NCI-H2029 treated with DMSO at 0.1 percent for 48 hours (cell line): ENCODE measurements around the gene ETF1.

Source experiments
- DNase-seq: peaks from one replicate; lab custom pipeline; 2025; lab: John Stamatoyannopoulos, UW

The ETF1 gene

GRCh38 chr5:138542956-138543729 lies at the start of gene ETF1:
Gene ETF1 (minus strand): TSS chr5:138543236. CDS start chr5:138542918, 318 bp downstream.
- peak; percentile 92 for DNase-seq

GRCh38 chr5:138588013-138588788 lies 45.2 kb upstream of the ETF1 start:
- DNase-seq: no peak

- no peak for DNase-seq
Measured at GRCh38 chr5:138585157-138585556, 42.1 kb upstream of the ETF1 start.

GRCh38 chr5:138583984-138584637 lies 41.1 kb upstream of the ETF1 start:
- no peak for DNase-seq

- no peak for DNase-seq
Measured at GRCh38 chr5:138582959-138583358, 39.9 kb upstream of the ETF1 start.

GRCh38 chr5:138580777-138581176 lies 37.7 kb upstream of the ETF1 start:
- DNase-seq: no peak

DNA sequence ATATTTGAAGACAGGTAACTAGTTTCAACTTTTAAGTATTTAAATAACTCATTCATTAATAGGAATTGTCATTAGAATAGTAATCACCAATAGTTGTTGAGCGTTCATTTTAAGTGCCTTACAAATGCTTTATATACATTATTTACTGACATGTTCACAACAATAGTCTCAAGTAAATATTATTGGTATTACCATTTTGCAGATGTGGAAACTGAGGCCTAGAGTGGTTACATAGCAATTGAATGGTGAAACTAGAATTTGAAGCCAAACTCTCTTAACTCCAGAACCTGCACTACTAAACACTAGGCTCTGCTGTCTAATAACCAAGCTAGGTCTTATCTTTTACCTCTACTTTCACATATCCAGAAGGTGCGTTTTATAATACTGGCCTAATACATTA lies 37.0 kb upstream of the ETF1 start:
- DNase-seq: no peak

DNA sequence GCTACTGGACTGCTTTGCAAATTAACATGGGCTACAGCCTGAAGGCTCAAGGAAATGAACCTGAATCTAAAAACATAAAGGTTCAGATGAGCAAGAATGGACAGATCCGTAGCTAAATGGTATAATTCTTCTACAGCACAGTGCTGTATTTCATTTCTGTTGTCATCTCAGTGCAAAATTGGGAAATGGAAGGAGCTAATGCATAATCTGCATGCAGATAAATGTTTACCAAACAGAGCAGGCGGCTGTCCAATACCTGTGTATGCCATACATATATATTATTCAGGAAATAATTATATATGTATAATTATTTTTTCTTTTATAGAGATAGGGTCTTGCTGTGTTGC lies 36.5 kb upstream of the ETF1 start:
- no peak for DNase-seq

GRCh38 chr5:138577452-138577851 lies 34.4 kb upstream of the ETF1 start:
- DNase-seq: no peak

- peak; percentile 98 for DNase-seq
Measured at GRCh38 chr5:138575194-138576015, 32.4 kb upstream of the ETF1 start, which contains the start of gene HSPA9. Gene HSPA9 (minus strand): TSS chr5:138575401. CDS start chr5:138575318, 83 bp downstream.

DNA sequence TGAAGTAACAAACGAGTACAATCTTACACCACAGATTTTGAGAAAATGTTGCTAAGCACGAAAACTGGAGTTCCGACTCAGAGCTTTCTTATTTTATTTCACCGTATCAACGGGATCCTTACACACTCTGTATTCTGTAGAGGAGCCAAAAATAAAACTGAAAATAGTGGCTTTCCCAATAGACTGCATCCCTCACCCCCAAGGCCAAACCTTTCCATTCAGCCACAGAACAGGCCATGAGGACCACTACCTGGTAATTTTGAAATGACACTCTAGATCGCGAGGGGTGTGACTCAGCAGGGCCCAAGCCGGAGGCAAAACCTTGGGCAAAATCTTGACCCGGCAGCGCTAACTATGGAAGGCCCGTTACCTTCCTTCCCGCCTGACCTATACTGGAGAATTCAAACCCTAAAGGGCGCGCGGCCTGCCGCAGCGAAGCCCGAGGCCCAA lies 31.7 kb upstream of the ETF1 start:
- no peak for DNase-seq

GRCh38 chr5:138573949-138574670 lies 31.1 kb upstream of the ETF1 start:
- no peak for DNase-seq

GRCh38 chr5:138573223-138573622 lies 30.2 kb upstream of the ETF1 start:
- DNase-seq: no peak

GRCh38 chr5:138570871-138571270 lies 27.8 kb upstream of the ETF1 start:
- no peak for DNase-seq

GRCh38 chr5:138569782-138570181 lies 26.7 kb upstream of the ETF1 start:
- no peak for DNase-seq

- no peak for DNase-seq
Measured at GRCh38 chr5:138568061-138568824, 25.2 kb upstream of the ETF1 start.

- no peak for DNase-seq
Measured at GRCh38 chr5:138566792-138567191, 23.8 kb upstream of the ETF1 start.

GRCh38 chr5:138565100-138565821 lies 22.2 kb upstream of the ETF1 start:
- DNase-seq: no peak

DNA sequence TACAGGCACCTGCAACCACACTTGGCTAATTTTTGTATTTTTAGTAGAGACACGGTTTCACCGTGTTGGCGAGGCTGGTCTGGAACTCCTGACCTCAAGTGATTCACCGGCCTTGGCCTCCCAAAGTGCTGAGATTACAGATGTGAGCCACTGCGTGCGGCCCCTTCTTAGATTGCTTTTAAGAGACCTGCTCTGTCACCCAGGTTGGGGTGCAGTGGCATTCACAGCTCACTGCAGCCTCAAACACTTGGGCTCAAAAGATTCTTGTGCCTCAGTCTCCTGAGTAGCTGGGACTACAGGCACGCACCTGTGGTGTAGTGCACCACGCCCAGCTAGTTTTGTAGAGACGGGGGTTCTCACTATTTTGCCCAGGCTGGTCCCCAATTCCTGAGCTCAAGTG lies 21.2 kb upstream of the ETF1 start:
- DNase-seq: no peak
